ENCODE data around the gene WWC1.
A peak's percentile ranks its signal among the peaks of the same experiment; 100 is the strongest.

WWC1 gene

GRCh38 chr5:168443950-168444700, 152.7 kb downstream of the WWC1 start:
- DNase-seq (ENCODE audit: low spot score), result no peak

GRCh38 chr5:168446983-168447619, 155.7 kb downstream of the WWC1 start:
- DNase-seq (ENCODE audit: low spot score), result no peak

GRCh38 chr5:168447808-168448207, 156.4 kb downstream of the WWC1 start:
- no peak for DNase-seq (ENCODE audit: low spot score)

- DNase-seq (ENCODE audit: low spot score), result no peak
Measured at GRCh38 chr5:168449166-168449565, 157.7 kb downstream of the WWC1 start.

- no peak for DNase-seq (ENCODE audit: low spot score)
Measured at GRCh38 chr5:168451565-168451964, 160.1 kb downstream of the WWC1 start.

- DNase-seq (ENCODE audit: low spot score), result no peak
Measured at GRCh38 chr5:168455201-168455600, 163.8 kb downstream of the WWC1 start.

- no peak for DNase-seq (ENCODE audit: low spot score)
Measured at GRCh38 chr5:168457542-168457941, 166.1 kb downstream of the WWC1 start.

GRCh38 chr5:168460606-168461005, 169.2 kb downstream of the WWC1 start:
- DNase-seq (ENCODE audit: low spot score), result no peak

- no peak for DNase-seq (ENCODE audit: low spot score)
Measured at GRCh38 chr5:168463081-168463480, 171.6 kb downstream of the WWC1 start.

- DNase-seq (ENCODE audit: low spot score), result no peak
Measured at GRCh38 chr5:168464214-168464613, 172.8 kb downstream of the WWC1 start.

- no peak for DNase-seq (ENCODE audit: low spot score)
Measured at GRCh38 chr5:168464641-168465040, 173.2 kb downstream of the WWC1 start.

- no peak for DNase-seq (ENCODE audit: low spot score)
Measured at GRCh38 chr5:168467755-168468330, 176.4 kb downstream of the WWC1 start.

- DNase-seq (ENCODE audit: low spot score), result no peak
Measured at GRCh38 chr5:168468836-168469235, 177.4 kb downstream of the WWC1 start.

- no peak for DNase-seq (ENCODE audit: low spot score)
Measured at GRCh38 chr5:168469816-168470215, 178.4 kb downstream of the WWC1 start.

- no peak for DNase-seq (ENCODE audit: low spot score)
Measured at GRCh38 chr5:168471785-168472184, 180.3 kb downstream of the WWC1 start.

- DNase-seq (ENCODE audit: low spot score), result no peak
Measured at GRCh38 chr5:168472329-168472728, 180.9 kb downstream of the WWC1 start.

- no peak for DNase-seq (ENCODE audit: low spot score)
Measured at GRCh38 chr5:168474319-168474718, 182.9 kb downstream of the WWC1 start.

GRCh38 chr5:168477060-168477459, 185.6 kb downstream of the WWC1 start:
- no peak for DNase-seq (ENCODE audit: low spot score)

- DNase-seq (ENCODE audit: low spot score), result no peak
Measured at GRCh38 chr5:168479166-168479565, 187.7 kb downstream of the WWC1 start.

GRCh38 chr5:168480601-168481000, 189.2 kb downstream of the WWC1 start:
- DNase-seq (ENCODE audit: low spot score), result no peak

- peak; percentile 5 for DNase-seq (ENCODE audit: low spot score)
Measured at GRCh38 chr5:168481330-168481788, 189.9 kb downstream of the WWC1 start.

- DNase-seq (ENCODE audit: low spot score), result no peak
Measured at GRCh38 chr5:168482361-168482760, 190.9 kb downstream of the WWC1 start.

- DNase-seq (ENCODE audit: low spot score), result peak; percentile 89
Measured at GRCh38 chr5:168486136-168486879, 194.9 kb downstream of the WWC1 start, which contains the start of gene RARS1. Gene RARS1 (plus strand): TSS chr5:168486471. CDS start chr5:168486499, 28 bp downstream.
